HCT116 (cell line): ENCODE results near the gene PTDSS2. TPM values are rescaled to one million over a fixed set of nuclear protein-coding genes. Genes with fewer than 3 reads are reported as not detected.

Experiments used
- ATAC-seq: fragments of 200-7000 bp; cut with Tn5 transposase; 2 replicates; pipeline ENCODE4 v1.9.1; 2020; ENCODE audit warnings: mild to moderate bottlenecking, moderate library complexity
- BruUV-seq: library from RNA; stranded (reverse); fragments of 400-500 nt; replicated peaks from 2 replicates; lab custom pipeline; 2021; lab: Mats Ljungman, UMichigan
- CTCF ChIA-PET: fragments of 300-600 bp; sonication (Branson Sonifier 250); formaldehyde crosslinking; loops from one replicate; lab custom pipeline; 2021; ENCODE audit warnings: antibody characterized with exemption; lab: Charles Lee
- POLR2A ChIA-PET: fragments of 300-600, 350-600 bp; sonication (Branson Sonifier 250); formaldehyde crosslinking; loops from one replicate; lab custom pipeline; 2021; ENCODE audit warnings: antibody characterized with exemption; lab: Charles Lee
- RAD21 ChIA-PET, 2 experiments: fragments of 300-600 bp; sonication (Branson Sonifier 250); formaldehyde crosslinking; loops; one replicate each; lab custom pipeline; 2023; ENCODE audit warnings: low total read pairs in 2 of 2; ENCODE audit not compliant: uncharacterized antibody in 2 of 2, unreplicated experiment in 2 of 2, low non-redundant PET in 1 of 2; lab: Charles Lee
- DNase-seq: peaks from one replicate; pipeline ENCODE4 v3.0.0-alpha.2; 2010; ENCODE audit warnings: low read depth, low spot score
- H2AFZ ChIP-seq: fragments of 200-600 bp; shearing (Covaris generic), sonication (generic); 2 replicates; pipeline ENCODE4 v1.6.1; 2017; ENCODE audit warnings: low read depth, mixed run types, mixed read lengths, antibody characterized with exemption, low read length; ENCODE audit not compliant: poor library complexity, severe bottlenecking
- H3K27ac ChIP-seq: 2 replicates; pipeline ENCODE4 v1.5.1; 2012; ENCODE audit warnings: low read depth, low read length
- H3K27me3 ChIP-seq: fragments of 200-600 bp; sonication (generic); 2 replicates; pipeline ENCODE4 v1.6.1; 2016; ENCODE audit warnings: mixed run types, low read length, mixed read lengths; ENCODE audit not compliant: insufficient read depth
- H3K36me3 ChIP-seq, 2 experiments: fragments of 200-500 bp in 1 of 2; fragments of 200-600 bp in 1 of 2; sonication (Bioruptor generic) in 1 of 2; sonication (generic) in 1 of 2; 2 replicates each; pipeline versions ENCODE4 v1.5.1 to v1.6.1; 2014 to 2016; ENCODE audit warnings: low read length in 2 of 2, inconsistent platforms in 1 of 2, mixed read lengths in 1 of 2, mixed run types in 1 of 2; ENCODE audit not compliant: insufficient read depth in 2 of 2, control insufficient read depth in 1 of 2
- H3K4me1 ChIP-seq, 2 experiments: fragments of 200-600 bp in 1 of 2; sonication (generic) in 1 of 2; 2 replicates each; pipeline versions ENCODE4 v1.5.1 to v1.6.1; 2012 to 2017; ENCODE audit warnings: low read length in 2 of 2, inconsistent platforms in 1 of 2, mild to moderate bottlenecking in 1 of 2, mixed read lengths in 1 of 2, mixed run types in 1 of 2, moderate library complexity in 1 of 2; ENCODE audit not compliant: insufficient read depth in 2 of 2, control insufficient read depth in 1 of 2
- H3K4me2 ChIP-seq: fragments of 200-600 bp; sonication (generic); 2 replicates; pipeline ENCODE4 v1.6.1; 2017; ENCODE audit warnings: mixed run types, low read length, mixed read lengths
- H3K4me3 ChIP-seq, 2 experiments: fragments of 200-600 bp in 1 of 2; sonication (generic) in 1 of 2; replicated peaks in 1 of 2; 2 replicates each; pipeline ENCODE4 v1.5.1; 2011 to 2016; ENCODE audit warnings: low read length in 2 of 2, control low read depth in 1 of 2, low read depth in 1 of 2, mild to moderate bottlenecking in 1 of 2, mixed read lengths in 1 of 2, mixed run types in 1 of 2
- H3K79me2 ChIP-seq: fragments of 200-600 bp; sonication (generic); 2 replicates; pipeline ENCODE4 v1.6.1; 2017; ENCODE audit warnings: mild to moderate bottlenecking, mixed run types, low read length, moderate library complexity, mixed read lengths; ENCODE audit not compliant: insufficient read depth
- H3K9ac ChIP-seq: fragments of 200-600 bp; sonication (generic); 2 replicates; pipeline ENCODE4 v1.6.1; 2016; ENCODE audit warnings: low read length, mixed read lengths
- H3K9me2 ChIP-seq: fragments of 200-600 bp; sonication (generic), shearing (Covaris generic); 2 replicates; pipeline ENCODE4 v1.6.1; 2017; ENCODE audit warnings: mixed run types, mild to moderate bottlenecking, moderate library complexity; ENCODE audit not compliant: insufficient read depth
- H3K9me3 ChIP-seq, 2 experiments: fragments of 200-500 bp in 1 of 2; fragments of 200-600 bp in 1 of 2; sonication (Bioruptor generic) in 1 of 2; sonication (generic) in 1 of 2; 2 replicates each; pipeline ENCODE4 v1.6.1; 2014 to 2017; ENCODE audit warnings: low read length in 2 of 2, mixed read lengths in 2 of 2, inconsistent platforms in 1 of 2, low read depth in 1 of 2, mild to moderate bottlenecking in 1 of 2, mixed run types in 1 of 2, moderate library complexity in 1 of 2; ENCODE audit not compliant: control insufficient read depth in 1 of 2, insufficient read depth in 1 of 2
- H4K20me1 ChIP-seq: fragments of 200-600 bp; sonication (generic), shearing (Covaris generic); 2 replicates; pipeline ENCODE4 v1.6.1; 2017; ENCODE audit warnings: mixed run types, mild to moderate bottlenecking, moderate library complexity; ENCODE audit not compliant: insufficient read depth
- CBX3 ChIP-seq: IDR thresholded peaks from 2 replicates; pipeline ENCODE4 v1.6.1; 2012; ENCODE audit warnings: low read depth
- CEBPB ChIP-seq: IDR thresholded peaks from 2 replicates; pipeline ENCODE4 v1.6.1; 2012; ENCODE audit warnings: low read depth
- EGR1 ChIP-seq: IDR thresholded peaks from 2 replicates; pipeline ENCODE4 v1.6.1; 2012; ENCODE audit warnings: low read depth
- ELF1 ChIP-seq: IDR thresholded peaks from 2 replicates; pipeline ENCODE4 v1.6.1; 2012; ENCODE audit warnings: low read depth, borderline replicate concordance
- EZH2 ChIP-seq: fragments of 200-600 bp; sonication (generic); IDR thresholded peaks from 2 replicates; pipeline ENCODE4 v1.6.1; 2017; ENCODE audit warnings: antibody characterized with exemption, mixed run types
- EZH2phosphoT487 ChIP-seq: fragments of 200-600 bp; IDR thresholded peaks from 2 replicates; pipeline ENCODE4 v1.6.1; 2018; ENCODE audit warnings: antibody characterized with exemption, borderline replicate concordance
- JUND ChIP-seq: IDR thresholded peaks from 2 replicates; pipeline ENCODE4 v1.6.1; 2012
- RAD21 ChIP-seq: IDR thresholded peaks from 2 replicates; pipeline ENCODE4 v1.6.1; 2012; ENCODE audit warnings: low read depth, mild to moderate bottlenecking
- SIN3A ChIP-seq: IDR thresholded peaks from 2 replicates; pipeline ENCODE4 v1.6.1; 2012; ENCODE audit warnings: low read depth
- SP1 ChIP-seq: IDR thresholded peaks from 2 replicates; pipeline ENCODE4 v1.6.1; 2012; ENCODE audit warnings: low read depth
- SRF ChIP-seq: IDR thresholded peaks from 2 replicates; pipeline ENCODE4 v1.6.1; 2012; ENCODE audit warnings: low read depth
- TCF7L2 ChIP-seq: IDR thresholded peaks from 2 replicates; pipeline ENCODE4 v1.7.0; 2011; ENCODE audit warnings: borderline replicate concordance, inconsistent platforms; ENCODE audit not compliant: insufficient read depth, insufficient read length; ENCODE audit errors: extremely low read depth
- intact Hi-C: fragments of 100-400 bp; cut with micrococcal nuclease; formaldehyde crosslinking; loops from 2 replicates; pipeline ENCODE4 v1.10.0; 2022
- total RNA-seq: library from RNA; stranded (reverse); gene quantifications from one replicate; pipeline ENCODE4 v1.2.1, GENCODE V29; 2021; ENCODE audit not compliant: unreplicated experiment
- TF ChIP-seq, protein P1 (sequence below), 3 experiments: fragments of 200-600 bp in 1 of 3; sonication (generic) in 1 of 3; IDR thresholded peaks in 2 of 3; conservative IDR thresholded peaks in 1 of 3; 2 replicates each; pipeline ENCODE4 v1.5.1; 2012 to 2017; ENCODE audit warnings: low read depth in 2 of 3, low read length in 2 of 3, antibody characterized with exemption in 1 of 3, borderline replicate concordance in 1 of 3, control low read depth in 1 of 3, mild to moderate bottlenecking in 1 of 3, mixed read lengths in 1 of 3, mixed run types in 1 of 3, moderate library complexity in 1 of 3; ENCODE audit not compliant: insufficient read depth in 1 of 3
- TF ChIP-seq, protein P2 (sequence below): IDR thresholded peaks from 2 replicates; pipeline ENCODE4 v1.6.1; 2012; ENCODE audit warnings: low read depth
- TF ChIP-seq, protein P3 (sequence below): IDR thresholded peaks from 2 replicates; pipeline ENCODE4 v1.6.1; 2012

Gene PTDSS2
- total RNA-seq, 1 experiment from 2014 or later, result 40.1 TPM

DNA sequence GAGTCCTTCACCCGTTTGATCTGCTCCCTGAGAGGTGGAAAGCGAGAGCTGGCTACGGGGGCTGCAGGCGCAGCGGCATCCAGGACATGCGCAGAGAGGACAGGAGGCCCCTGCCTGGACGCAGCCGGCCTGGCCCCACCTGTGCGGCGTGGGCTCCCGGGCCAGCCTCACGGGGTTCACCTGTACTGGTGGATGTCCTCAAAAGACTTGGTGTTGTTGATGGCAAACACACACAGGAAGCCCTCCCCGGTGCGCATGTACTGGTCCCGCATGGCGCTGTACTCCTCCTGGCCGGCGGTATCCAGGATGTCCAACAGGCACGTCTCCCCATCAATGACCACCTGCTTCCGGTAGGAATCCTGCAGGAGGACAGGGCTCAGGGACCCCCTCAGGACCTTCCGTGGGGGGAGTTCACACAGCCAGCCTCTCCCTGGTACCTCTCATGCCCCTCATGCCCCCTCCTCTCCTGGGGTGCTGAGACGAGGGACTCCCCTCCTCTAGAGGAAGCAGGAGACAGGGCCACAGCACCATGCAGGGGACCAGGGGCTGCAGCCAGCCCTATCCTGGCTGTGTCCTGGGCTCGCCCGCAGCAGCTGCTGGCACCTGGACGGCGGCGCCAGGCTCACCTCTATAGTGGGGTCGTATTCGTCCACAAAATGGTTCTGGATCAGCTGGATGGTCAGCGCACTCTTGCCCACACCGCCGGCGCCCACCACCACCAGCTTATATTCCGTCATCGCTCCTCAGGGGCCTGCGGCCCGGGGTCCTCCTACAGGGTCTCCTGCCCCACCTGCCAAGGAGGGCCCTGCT, 83.7 kb downstream of the PTDSS2 start:
- H3K27me3 ChIP-seq, result no peaks in the 10 kb centered on the region
- ATAC-seq (no peak), DNase-seq (no peak)
- H4K20me1 ChIP-seq, result no peaks in the 10 kb centered on the region
- TF ChIP-seq SRF, result no peak
- TF ChIP-seq CEBPB, result no peak
- TF ChIP-seq EZH2phosphoT487, result no peak
- no peak for TF ChIP-seq RAD21
- no peak for TF ChIP-seq SP1
- TF ChIP-seq ELF1, result no peak
- TF ChIP-seq, protein P1, sequence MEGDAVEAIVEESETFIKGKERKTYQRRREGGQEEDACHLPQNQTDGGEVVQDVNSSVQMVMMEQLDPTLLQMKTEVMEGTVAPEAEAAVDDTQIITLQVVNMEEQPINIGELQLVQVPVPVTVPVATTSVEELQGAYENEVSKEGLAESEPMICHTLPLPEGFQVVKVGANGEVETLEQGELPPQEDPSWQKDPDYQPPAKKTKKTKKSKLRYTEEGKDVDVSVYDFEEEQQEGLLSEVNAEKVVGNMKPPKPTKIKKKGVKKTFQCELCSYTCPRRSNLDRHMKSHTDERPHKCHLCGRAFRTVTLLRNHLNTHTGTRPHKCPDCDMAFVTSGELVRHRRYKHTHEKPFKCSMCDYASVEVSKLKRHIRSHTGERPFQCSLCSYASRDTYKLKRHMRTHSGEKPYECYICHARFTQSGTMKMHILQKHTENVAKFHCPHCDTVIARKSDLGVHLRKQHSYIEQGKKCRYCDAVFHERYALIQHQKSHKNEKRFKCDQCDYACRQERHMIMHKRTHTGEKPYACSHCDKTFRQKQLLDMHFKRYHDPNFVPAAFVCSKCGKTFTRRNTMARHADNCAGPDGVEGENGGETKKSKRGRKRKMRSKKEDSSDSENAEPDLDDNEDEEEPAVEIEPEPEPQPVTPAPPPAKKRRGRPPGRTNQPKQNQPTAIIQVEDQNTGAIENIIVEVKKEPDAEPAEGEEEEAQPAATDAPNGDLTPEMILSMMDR (IDR thresholded peaks at IDR 0.05 in 2 of 3, conservative IDR thresholded peaks at IDR 0.05 in 1 of 3; ENCODE audit: borderline replicate concordance in 1 of 3, insufficient read depth in 1 of 3, low read depth in 2 of 3, low read length in 2 of 3), result no peak
- no peak for TF ChIP-seq JUND
- TF ChIP-seq, protein P2, sequence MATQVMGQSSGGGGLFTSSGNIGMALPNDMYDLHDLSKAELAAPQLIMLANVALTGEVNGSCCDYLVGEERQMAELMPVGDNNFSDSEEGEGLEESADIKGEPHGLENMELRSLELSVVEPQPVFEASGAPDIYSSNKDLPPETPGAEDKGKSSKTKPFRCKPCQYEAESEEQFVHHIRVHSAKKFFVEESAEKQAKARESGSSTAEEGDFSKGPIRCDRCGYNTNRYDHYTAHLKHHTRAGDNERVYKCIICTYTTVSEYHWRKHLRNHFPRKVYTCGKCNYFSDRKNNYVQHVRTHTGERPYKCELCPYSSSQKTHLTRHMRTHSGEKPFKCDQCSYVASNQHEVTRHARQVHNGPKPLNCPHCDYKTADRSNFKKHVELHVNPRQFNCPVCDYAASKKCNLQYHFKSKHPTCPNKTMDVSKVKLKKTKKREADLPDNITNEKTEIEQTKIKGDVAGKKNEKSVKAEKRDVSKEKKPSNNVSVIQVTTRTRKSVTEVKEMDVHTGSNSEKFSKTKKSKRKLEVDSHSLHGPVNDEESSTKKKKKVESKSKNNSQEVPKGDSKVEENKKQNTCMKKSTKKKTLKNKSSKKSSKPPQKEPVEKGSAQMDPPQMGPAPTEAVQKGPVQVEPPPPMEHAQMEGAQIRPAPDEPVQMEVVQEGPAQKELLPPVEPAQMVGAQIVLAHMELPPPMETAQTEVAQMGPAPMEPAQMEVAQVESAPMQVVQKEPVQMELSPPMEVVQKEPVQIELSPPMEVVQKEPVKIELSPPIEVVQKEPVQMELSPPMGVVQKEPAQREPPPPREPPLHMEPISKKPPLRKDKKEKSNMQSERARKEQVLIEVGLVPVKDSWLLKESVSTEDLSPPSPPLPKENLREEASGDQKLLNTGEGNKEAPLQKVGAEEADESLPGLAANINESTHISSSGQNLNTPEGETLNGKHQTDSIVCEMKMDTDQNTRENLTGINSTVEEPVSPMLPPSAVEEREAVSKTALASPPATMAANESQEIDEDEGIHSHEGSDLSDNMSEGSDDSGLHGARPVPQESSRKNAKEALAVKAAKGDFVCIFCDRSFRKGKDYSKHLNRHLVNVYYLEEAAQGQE, result no peak
- no peak for TF ChIP-seq SIN3A
- TF ChIP-seq, protein P3, sequence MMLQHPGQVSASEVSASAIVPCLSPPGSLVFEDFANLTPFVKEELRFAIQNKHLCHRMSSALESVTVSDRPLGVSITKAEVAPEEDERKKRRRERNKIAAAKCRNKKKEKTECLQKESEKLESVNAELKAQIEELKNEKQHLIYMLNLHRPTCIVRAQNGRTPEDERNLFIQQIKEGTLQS, result no peak
- no peak for TF ChIP-seq EZH2
- no peak for TF ChIP-seq CBX3
- TF ChIP-seq EGR1, result no peak
- no peak for TF ChIP-seq TCF7L2
- BruUV-seq, result TSS peak; percentile 36
- H3K4me2 ChIP-seq, result peak overlapping the region; percentile 92
- H3K9ac ChIP-seq, result peak overlapping the region; percentile 89
- H3K4me3 ChIP-seq, result peak overlapping the region; percentile 69 to 90
- peaks cover 33% of the 10 kb centered on the region for H3K79me2 ChIP-seq
- ChIA-PET RAD21 (no interaction called here), CTCF (no interaction called here), POLR2A (no interaction called here)
- intact Hi-C loops, result no loop called here
- H3K9me3 ChIP-seq, result no peaks in the 10 kb centered on the region
- H3K36me3 ChIP-seq, result peaks cover 0 to 26% of the 10 kb centered on the region in 2 experiments; a peak in 2 of 4 replicates
- H2AFZ ChIP-seq, result no peak overlapping the region
- peaks cover 15 to 33% of the 10 kb centered on the region in 2 experiments; a peak in 3 of 4 replicates for H3K4me1 ChIP-seq
- peak overlapping the region; percentile 95; the same call in 1 of the 2 replicates for H3K27ac ChIP-seq
- no peaks in the 10 kb centered on the region for H3K9me2 ChIP-seq
